Left renal cortex interstitium (tissue), 4 donors: ENCODE results near the gene ITIH2. TPM values are rescaled to one million over a fixed set of nuclear protein-coding genes. Genes with fewer than 3 reads are reported as not detected.
"Not testable (repeated sequence)": the region's sequence is repeated elsewhere in the genome, so short reads cannot be mapped to it uniquely, and the experiment has no call there.

Experiments
- DNase-seq, 4 donors: peaks; one replicate each; pipeline ENCODE4 v3.0.0-alpha.2; 2013; ENCODE audit warnings: low read depth in 4 of 4, low spot score in 2 of 4, missing footprints in 1 of 4
- polyA plus RNA-seq, 4 donors: library from polyadenylated mRNA; unstranded; fragments of 120-200 nt; gene quantifications; one replicate each; pipeline ENCODE4 v1.2.1, GENCODE V29; 2013; ENCODE audit not compliant: insufficient read length in 4 of 4

Gene ITIH2
- polyA plus RNA-seq, 4 donors = 0.35 to 16.3 (median 0.43) TPM

- DNase-seq = not testable (repeated sequence)
These were observed 9.9 kb upstream of the ITIH2 start for GRCh38 chr10:7693194-7693593.

GRCh38 chr10:7696545-7696944 is 6.6 kb upstream of the ITIH2 start:
- DNase-seq = no peak

- no peak for DNase-seq
These were observed 5.7 kb upstream of the ITIH2 start for GRCh38 chr10:7697426-7697825.

- no peak for DNase-seq
These were observed 2.5 kb upstream of the ITIH2 start for GRCh38 chr10:7700577-7701125.

- no peak for DNase-seq
These were observed 1.9 kb upstream of the ITIH2 start for GRCh38 chr10:7701158-7701742.

GRCh38 chr10:7702288-7702812 is 766 bp upstream of the ITIH2 start:
- DNase-seq = no peak

- no peak for DNase-seq
These were observed 1.2 kb downstream of the ITIH2 start for GRCh38 chr10:7704071-7705016.

- DNase-seq = no peak
These were observed 2.2 kb downstream of the ITIH2 start for GRCh38 chr10:7705341-7705740.

GRCh38 chr10:7706534-7707073 is 3.5 kb downstream of the ITIH2 start:
- no peak for DNase-seq

GRCh38 chr10:7707102-7707501 is 4.0 kb downstream of the ITIH2 start:
- no peak for DNase-seq

GRCh38 chr10:7707858-7708622 is 4.9 kb downstream of the ITIH2 start:
- DNase-seq = no peak

GRCh38 chr10:7708832-7709231 is 5.7 kb downstream of the ITIH2 start:
- no peak for DNase-seq

- no peak for DNase-seq
These were observed 7.3 kb downstream of the ITIH2 start for GRCh38 chr10:7710446-7710845.

GRCh38 chr10:7711075-7711474 is 8.0 kb downstream of the ITIH2 start:
- not testable (repeated sequence) for DNase-seq

GRCh38 chr10:7715515-7715914 is 12.4 kb downstream of the ITIH2 start:
- DNase-seq = no peak

GRCh38 chr10:7717767-7718166 is 14.7 kb downstream of the ITIH2 start:
- no peak for DNase-seq

GRCh38 chr10:7718685-7719084 is 15.6 kb downstream of the ITIH2 start:
- DNase-seq = no peak

GRCh38 chr10:7720478-7720877 is 17.4 kb downstream of the ITIH2 start:
- no peak for DNase-seq

- no peak for DNase-seq
These were observed 19.9 kb downstream of the ITIH2 start for GRCh38 chr10:7722927-7723529.

GRCh38 chr10:7734821-7735220 is 31.7 kb downstream of the ITIH2 start:
- no peak for DNase-seq
